Activated T-cell treated with anti-CD3 and anti-CD28 coated beads for 4 hours (primary cell): ENCODE measurements around the gene SCUBE3.

Source experiments
- DNase-seq: peaks from one replicate; pipeline ENCODE4 v3.0.0-alpha.2; 2020

Gene SCUBE3

DNA sequence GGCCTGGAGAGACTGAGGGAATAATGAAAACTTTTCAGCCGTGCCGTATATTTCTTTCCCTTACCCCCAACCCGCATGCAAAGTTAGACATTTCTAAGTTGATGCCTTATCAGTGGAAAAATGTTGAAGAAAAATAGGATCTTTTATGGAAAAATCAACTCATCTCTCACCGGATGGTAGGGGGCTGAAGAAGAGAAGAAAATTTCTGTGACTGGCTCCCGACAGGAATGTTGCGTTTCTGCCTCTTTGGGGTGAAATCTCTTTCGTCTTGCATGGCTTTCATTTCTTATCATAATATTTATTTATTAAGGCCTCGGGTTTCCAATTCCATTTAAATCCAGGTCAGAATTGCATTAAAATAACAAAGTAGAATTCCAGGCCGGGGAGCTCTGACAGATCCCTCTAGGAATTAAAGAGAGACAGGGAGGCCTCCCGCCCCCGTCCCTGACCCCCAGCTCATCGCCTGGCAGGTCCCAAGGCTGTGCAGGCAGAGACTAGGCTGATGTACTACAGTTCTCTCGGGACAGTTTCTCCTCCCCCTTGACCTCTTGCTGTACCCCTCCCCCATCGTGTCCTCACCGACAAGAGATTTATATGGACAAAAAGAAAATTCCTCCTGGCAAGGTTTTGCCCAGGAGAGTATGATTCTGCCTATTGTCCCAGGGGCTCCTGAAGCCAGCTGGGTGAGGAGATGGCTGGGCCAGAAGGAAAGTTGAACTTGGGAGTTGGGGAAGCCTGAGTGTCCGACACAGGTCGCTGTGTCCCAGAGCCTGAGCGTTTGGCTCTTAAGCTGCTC is 1.3 kb downstream of the SCUBE3 start:
- DNase-seq: no peak

DNA sequence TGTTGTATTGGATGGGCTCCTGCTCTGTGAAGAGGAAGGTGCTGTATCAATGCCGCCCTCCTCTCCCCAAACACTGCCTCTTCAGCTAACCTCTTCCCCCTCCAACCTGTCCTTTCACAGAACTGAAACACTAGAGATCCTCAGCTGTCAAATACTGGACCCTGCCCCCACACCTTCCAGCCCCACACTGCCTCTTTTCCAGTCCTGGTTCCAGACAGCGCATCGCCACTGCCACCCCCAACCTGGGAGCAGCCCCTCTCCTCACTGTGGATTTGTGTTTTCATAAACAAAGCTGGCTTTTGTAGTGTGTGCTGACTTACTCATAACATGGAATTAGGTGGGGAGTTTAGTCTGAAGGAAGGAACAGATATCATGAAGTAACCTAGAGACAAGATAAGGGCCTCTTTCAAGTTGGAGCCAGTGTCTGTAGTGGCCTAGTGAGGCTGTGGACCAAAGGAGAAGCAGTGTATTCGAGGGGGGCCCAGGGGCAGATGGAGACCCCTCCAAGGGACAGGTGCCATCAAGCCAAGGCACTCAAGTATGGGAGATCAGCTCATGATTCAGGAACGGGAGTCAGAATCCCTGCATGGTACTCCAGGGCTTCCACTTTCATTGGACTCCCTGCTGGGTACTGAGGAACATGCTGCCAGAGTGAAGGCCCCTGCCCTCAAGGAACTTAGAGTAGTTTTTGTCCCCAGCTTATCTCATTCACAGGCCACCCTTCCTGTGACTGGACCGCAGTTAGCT is 2.1 kb downstream of the SCUBE3 start:
- no peak for DNase-seq

DNA sequence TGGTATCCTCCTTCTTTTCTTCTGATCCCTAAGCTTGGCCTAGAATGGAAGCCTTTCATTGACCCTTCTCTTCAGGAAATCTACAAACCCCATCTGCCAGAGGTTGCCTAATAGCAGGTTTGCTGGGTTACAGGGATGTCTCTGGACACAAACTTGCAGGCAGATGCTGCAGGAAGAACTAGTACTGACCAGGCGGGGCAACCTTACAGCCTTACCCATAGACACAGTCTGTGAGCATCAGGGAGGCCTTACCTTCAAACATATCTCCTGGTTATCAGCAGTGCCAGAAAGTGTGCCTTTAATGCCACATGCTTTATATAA is 2.6 kb downstream of the SCUBE3 start:
- no peak for DNase-seq

DNA sequence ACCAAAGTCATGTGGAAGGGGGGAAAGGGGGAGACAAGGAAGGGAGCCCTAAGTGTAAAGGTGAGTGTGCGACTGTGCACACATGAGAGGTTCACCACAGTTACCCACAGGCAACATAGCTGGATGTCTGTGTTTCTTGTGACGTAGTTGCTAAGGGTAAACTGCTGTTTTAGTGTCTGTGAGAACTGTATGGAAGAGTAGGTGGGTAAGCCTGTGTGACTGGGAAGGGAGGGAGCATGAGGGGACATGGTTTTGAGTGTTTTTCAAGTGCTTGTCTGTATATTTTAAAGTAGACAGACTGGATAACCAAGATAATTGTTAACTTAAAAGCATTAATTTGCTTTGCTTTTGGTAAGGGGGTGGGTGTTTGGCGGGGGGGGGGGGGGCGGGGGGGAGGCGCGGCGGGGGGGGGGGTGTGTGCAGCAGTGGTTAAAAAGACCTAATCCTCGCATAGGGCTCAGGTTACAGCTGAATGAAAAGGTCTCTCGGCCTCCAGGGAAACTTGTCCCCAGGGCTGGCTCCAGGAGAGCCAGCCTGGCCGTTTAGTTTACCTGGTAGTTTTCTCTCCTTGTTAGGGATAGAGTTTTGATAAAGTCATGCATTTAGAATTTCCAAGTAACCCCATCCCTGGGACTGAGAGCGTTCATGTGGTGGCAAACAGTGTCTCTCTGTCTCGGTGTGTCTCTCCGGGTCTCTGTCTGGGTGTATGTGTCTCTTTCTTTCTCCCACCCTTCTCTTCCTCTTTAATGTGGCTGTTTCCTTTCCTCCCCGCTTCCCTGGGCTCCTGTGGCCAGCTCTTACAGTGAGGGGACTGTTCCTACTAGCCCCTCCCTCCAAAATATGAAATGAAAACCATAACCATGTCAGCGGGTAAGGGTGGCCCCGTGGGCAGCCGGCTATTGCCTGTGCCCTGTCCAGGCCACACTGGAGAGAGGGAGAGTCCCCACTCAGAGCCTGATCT is 3.4 kb downstream of the SCUBE3 start:
- no peak for DNase-seq

DNA sequence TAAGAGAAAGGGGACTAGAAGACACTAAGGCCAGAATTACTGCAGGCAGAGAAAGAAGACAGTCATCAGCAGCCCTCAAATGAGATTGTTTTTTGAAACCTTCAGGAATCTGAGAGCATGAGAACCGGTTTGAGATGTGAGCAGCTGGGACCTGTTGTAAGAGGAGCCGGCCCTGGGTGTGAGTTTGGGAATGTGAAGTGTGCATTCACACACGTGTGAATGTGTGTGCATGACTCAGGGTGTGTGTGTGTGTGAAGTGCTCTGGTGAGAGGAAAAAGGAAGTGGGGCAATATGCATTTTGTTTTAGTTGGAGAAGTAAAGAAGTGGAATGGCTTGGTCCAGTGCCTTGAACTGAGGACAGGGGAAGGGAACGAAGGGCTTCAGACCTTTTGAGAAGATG is 4.3 kb downstream of the SCUBE3 start:
- no peak for DNase-seq

DNA sequence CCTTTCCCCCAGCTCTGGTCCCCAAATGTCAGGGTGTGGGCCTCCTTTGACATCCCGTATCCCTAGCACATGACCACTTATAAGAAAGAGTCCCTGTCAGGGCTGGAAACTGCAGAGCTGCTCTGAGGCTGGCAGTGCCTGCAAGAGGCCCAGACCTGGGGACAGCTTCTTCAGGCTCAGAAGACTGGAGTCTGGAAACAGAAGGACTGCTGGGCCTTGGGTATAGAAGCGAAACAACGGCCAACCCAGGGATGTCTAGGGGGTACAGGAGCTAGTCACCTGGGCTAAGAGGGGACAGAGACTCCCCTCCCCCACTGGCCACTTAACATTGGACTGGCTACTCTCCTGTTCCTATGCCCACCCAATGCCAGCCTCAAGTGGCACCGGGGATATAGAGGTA is 4.7 kb downstream of the SCUBE3 start:
- DNase-seq: no peak

DNA sequence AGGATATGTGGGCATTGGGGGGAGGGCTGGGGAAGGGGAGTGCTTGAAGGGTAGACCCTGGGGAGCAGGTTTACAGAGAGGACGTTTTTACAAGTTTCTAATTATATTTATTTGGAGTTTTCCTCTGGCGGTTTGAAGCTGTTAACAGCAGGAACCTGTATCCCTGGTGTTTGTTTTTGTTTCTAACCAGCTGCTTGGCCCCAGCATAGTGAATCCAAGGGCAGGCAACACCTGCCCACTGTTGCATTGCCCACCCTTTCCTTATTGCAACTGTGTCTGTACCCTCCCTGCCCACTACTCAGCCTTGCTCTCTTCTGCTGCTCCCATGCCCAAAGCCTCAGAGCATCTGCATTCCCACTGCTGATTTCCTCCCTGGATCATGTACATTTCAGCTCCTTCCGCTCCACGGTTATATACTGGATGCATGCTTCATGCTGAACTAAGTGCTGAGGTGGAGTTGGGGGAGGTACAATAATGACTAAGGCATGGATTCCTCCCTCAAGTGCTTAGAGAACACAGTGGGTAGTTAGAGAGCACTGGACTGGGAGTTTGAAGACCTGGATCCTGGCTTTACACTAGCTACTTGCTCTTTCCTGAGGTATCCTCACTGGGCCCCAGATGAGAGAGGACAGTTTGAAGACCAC is 6.0 kb downstream of the SCUBE3 start:
- no peak for DNase-seq

DNA sequence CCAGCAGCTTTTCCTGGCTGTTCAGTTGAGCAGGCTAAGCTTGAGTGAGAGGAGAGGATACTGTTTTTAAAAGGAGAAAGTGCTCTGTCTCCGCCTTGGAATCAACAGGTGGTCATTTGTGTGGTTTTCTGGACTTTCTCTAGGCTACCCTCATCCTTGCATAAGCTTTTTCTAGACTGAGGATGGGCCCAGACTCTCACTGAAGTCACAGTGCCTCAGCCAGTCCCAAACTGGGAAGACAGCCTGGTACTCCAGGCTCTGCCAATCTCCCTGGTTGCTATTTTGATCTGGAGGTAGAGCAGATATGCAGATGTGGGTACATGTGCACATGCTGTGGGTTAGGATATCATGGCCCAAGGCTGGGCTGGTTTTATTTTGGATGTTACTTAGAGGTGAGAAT is 7.0 kb downstream of the SCUBE3 start:
- DNase-seq: no peak

DNA sequence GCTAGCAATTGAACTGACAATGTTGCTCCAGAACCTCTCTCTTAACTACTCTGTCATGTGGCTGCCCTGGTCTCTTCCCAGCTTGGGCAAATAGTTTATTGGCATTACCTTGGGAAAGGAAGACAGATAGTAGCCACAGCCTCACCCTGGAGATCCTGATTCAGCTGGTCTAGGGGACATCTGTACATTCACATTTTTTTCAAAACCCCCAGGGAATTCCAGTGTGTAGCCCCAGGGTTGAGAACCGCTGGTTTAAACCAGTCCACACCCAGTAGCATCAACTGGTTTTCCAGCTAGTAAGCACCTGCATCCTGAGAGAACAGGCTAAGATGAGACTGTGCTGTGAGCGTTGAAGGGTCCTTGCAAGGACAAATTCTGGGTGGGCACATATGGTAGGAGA is 9.6 kb downstream of the SCUBE3 start:
- DNase-seq: no peak

DNA sequence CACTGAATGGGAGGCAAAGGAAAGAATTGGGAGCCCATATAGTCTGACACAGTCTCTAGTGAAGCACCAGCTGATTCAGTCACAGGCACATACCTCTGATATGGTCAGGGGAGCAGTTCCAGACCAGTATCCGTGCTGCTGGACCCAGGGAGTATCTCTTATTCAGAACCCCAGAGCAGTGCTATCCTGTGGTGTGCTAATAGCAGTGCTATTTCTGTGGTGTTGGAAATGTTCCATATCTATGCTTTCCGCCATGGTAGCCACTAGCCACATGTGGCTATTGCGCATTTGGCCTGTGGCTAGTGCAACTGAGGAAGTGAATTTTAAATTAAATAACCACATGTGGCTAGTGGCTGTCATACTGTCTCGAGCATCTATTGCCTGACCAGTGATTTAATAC is 11.0 kb downstream of the SCUBE3 start:
- no peak for DNase-seq

DNA sequence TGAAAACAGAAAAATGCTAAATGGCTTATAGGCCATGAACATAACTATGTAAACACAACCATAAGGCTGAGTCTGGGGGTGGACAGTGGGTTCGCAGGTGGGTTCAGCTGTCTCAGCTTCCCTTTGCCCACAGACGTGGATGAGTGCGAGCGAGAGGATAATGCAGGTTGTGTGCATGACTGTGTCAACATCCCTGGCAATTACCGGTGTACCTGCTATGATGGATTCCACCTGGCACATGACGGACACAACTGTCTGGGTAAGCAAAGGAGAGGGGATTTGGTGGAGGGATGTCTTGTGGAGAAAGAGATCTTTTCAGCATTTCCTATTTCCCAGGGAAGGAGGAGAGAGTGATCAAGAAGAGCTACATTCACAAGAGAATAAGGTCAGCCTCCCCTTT is 14.7 kb downstream of the SCUBE3 start:
- no peak for DNase-seq

DNA sequence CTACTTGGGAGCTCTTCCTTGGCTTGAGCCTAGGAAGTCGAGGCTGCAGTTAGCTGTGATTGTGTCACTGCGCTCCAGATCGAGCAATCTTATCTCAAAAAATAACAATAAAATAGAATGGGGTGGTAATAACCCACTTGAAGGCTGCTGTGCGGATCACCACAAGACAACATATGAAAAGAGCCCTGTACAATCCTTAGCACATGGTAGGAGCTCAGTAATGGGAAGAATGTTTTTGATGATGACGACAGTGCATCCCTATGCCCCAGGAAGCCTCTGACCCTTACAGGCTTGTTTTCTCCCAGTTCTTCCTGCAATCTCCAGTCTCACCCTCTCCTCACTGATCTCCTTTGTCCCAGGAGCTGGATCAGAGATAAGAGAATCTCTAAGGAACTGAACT is 15.5 kb downstream of the SCUBE3 start:
- no peak for DNase-seq

DNA sequence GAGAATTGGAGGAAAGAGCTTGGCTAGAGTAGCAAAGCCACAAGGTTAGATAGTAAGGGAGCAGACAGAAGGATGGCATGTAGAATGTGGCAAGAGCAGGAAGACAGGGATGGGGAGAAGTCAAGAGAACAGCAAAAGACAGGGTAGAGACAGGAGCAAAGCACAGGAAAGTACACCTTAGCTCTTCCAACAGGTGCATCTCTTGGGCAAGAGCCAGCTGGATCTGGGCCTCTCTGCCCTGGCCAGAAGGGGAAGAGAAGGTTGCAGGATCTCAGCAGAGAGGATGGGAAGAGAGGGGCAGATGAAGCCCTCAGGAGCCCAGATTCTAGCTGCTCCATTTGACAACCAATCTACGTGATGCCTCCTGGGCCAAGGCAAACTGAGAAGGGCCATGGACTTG is 16.7 kb downstream of the SCUBE3 start:
- no peak for DNase-seq

DNA sequence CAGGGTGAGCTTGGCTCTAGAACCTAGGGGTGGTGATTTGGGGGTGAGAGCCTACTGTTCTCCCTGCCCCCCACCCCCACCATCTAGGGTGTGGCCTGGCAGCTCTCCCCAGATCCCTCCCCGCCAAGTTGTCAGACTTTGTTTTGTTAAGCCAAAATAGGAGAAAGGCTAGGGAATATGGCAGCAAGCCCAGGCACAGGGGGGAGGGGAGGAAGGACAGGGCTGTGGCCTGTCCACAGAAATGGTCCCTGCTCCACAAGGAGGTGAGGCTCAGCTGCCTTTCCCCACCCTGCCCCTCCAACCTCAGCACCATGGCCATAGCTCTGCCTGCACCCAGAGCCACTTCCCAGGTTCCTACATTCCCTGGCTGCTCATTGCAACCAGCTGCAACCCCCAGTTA is 17.2 kb downstream of the SCUBE3 start:
- DNase-seq: no peak

DNA sequence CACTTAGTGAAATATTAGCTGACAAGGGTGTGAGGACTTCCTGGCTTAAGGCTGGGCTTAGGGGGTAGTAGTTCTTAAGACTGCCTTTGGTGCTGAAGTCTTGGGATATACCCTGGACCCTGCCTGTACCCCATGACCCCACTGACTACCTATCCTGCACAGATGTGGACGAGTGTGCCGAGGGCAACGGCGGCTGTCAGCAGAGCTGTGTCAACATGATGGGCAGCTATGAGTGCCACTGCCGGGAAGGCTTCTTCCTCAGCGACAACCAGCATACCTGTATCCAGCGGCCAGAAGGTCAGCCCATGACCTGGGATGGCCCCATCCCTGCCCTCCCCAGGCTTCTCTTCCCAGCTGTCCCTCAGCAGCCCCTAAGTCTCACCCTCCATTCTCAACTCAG is 17.8 kb downstream of the SCUBE3 start:
- DNase-seq: no peak

DNA sequence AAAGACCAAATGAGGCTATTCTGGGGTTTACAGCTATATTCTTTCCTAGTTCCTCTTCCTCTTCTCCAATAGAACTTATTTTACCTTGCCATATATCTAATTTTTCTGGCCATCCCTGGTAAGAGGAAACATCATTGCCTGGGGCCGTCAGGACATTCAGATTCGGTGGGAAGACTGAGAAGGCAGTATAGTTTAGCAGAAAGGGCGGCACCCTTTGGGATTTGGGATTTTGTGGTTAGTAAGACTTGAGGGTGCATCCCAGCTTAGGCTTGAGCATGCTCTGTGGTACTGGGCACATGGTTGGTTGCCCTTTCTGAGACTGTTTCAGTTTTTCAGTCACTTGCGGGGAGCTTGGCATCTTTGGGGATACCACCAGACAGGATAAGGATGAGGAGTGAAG is 21.1 kb downstream of the SCUBE3 start:
- DNase-seq: no peak

DNA sequence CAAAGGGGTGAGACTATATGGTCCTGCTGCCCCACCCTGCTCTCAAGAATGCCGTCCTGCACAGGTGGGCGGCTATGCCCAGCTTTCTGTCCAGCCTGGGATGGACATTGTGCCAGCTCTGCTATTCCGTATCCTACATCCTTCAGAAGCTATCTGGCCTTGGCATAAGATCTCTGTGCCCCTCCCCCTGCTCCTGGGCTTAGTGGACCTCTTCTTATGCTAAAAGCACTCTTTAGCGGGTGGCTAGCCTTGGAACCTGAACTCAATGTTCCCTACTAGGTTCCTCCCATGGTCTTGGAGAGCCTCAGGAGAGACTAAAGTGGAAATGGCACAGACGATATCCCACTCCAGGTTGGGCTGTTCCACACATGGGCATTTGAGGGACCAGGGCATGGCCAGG is 22.5 kb downstream of the SCUBE3 start:
- DNase-seq: no peak

DNA sequence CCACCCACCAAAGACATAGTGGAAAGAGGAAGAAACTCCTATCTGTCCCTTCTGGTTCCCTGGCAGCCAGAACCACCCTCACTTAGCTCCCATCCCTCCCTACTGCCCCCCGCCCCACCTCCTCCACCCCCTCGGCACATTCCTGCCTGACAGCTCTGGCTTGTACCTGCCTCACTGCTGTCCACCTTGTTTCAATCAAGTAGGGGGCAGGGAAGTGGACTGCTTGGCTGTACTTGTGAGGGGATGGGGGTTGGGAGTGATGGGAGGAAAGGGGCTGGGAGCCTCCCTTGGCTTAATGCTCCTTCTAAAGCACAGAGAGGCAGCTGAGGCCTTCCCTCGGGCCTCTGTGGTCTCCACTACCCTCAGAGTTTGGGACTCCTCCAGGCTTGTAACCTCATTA is 23.7 kb downstream of the SCUBE3 start:
- no peak for DNase-seq

DNA sequence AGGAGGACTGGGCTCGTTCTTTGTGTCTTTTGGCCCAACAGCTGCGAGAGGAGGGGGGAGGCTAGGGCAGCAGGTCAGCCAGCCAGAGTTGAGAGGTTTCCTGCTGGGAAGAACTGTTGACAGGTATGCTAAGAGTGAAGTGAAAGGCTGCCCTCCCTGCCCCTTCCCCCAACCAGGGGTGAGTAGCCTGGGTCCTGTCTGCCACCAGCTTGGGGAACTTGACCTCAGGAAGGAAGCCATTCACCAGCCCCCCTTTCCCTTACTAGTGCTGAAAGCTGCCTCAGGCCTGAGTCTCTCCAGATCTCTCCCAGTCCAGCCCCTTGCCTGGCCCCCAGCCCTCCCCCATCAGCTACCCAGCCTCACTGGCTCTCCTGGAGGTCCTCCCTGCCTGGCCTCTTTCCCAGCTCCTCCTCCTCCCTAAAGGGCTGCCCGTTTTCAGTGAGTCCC is 25.1 kb downstream of the SCUBE3 start:
- no peak for DNase-seq

DNA sequence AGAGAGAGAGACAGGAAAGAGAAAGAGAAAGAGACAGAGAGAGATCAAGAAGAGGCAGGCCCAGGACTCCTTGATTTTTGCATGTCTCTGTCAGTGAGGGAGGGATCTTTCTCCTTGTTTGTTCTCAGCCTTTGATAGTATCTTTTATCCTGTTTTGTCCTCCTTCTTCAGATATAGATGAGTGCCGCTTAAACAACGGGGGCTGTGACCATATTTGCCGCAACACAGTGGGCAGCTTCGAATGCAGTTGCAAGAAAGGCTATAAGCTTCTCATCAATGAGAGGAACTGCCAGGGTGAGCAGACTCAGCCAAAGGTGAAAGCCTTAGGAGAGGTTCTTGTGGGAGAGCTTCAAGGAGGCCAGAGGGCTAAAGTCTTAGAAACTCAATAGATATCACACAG is 25.8 kb downstream of the SCUBE3 start:
- DNase-seq: no peak

DNA sequence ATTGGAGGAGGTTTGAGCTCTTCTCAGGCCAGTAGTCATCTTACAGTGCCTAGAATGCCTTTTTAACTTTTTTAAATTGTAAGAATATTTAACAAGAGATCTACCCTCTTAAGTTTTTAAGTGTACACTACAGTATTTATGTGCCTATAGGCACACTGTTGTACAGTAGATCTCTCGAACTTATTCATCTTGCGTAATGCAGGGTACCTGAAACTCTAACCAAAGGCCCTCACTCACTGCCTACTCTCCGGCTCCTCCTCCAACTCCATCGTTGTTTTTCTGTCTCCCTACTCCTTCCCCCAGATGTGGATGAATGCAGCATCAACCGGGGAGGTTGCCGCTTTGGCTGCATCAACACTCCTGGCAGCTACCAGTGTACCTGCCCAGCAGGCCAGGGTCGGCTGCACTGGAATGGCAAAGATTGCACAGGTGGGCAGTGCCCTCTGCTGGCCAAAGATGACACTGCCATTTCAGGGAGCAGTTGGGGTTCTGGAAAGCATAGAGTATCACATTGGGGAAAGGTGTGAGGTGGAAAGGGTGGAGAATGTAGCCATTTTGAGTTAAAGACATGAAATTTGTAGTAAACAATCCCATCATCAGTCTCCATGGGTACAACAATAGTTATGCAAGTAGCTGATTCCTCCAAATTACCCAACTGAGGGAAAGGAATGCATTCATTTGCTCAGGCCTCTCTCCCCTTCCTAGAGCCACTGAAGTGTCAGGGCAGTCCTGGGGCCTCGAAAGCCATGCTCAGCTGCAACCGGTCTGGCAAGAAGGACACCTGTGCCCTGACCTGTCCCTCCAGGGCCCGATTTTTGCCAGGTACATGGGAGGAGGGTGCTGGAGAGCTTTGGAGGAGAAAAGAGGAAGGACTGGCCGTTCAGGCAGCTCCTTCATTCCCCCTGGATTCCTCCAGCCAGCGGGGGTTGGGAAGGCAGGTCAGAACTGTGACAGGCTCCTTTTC is 27.4 kb downstream of the SCUBE3 start:
- peak; percentile 75 for DNase-seq

DNA sequence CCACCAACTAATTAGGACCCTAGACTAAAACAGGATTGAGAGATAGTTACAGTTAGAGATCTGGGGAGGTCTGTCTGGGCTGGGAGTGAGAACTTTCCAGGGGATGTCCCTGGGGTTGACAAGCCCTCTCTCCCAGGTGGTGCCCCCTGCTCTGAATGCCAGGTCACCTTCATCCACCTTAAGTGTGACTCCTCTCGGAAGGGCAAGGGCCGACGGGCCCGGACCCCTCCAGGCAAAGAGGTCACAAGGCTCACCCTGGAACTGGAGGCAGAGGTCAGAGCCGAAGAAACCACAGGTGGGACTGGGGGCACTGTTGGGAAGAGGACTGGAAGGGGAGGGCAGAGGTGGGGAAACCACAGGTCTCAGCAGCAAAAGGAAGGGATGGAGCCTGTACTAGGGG is 28.7 kb downstream of the SCUBE3 start:
- no peak for DNase-seq
